HG03196 (cell line): ENCODE data around the gene SH3RF3.

Experiments
- ATAC-seq: cut with Tn5 transposase; IDR thresholded peaks from one replicate; pipeline ENCODE4 v1.9.1; 2021; ENCODE audit not compliant: unreplicated experiment

SH3RF3 gene

DNA sequence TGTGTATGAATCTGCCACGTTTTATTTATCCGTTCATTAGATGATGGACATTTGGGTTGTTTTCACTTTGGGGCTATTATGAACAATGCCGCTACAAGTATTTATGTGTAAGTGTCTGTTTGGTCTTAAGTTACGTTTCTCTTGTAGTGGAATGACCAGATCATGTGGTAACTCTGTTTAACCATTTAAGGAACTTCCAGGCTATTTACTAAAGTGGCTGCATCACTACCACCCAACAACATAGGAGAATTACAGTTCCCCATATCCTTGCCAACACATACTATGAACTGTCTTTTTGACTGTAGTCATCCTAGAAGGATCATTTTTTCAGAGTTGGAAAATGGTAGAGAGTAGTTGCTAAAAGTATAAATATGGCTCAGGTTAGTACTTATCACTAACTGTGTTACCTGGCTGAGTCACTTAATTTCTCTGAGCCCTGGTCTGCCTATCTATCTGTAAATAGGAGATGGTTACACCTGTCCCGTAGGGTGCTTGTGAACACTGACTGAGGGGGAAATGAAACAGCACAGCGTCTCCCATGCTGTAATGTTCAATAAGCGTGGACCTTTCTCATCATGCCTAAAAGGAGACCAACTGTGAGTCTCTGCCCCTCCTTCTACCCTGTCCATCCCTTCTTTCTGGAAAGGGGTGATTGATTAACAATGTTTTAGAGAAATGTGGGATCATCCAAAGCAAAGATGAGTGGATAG lies 103.1 kb downstream of the SH3RF3 start:
- ATAC-seq, result no peak

DNA sequence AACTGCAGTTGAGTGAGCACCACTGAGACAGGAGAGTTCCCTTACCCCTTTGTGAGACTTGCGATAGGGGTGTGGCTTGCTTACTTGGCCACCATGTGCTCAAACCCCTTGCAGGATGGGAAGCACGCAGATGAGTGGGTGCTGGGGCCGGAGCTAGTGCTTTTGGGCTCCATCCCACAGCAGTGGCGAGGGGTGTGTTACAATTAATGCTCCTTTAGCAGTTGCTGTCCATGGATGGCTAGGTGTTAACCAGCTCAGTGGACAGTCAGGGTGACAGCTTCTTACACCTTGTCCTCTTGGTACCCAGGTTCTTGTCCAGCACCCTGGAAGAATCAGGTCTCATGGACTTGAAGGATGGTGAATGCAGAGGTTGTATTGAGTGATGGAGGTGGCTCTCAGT lies 103.9 kb downstream of the SH3RF3 start:
- ATAC-seq, result no peak

DNA sequence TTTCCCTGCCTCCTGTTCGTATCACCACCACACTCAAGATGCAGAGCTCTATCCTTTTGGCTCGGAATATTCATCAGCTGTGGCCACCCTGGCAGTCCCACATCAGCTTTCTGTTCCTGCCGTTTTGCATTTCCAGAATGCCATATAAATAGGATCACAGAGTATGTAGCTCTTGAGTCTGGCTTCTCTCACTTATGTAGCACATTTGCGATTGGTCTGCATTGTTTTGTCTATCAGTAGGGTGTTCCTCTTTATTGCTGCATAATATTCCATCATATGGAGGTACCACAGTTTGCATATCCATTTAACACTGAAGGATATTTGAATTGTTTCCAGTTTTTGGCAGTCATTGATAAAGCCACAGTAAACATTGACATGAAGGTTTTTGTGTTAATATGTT lies 104.6 kb downstream of the SH3RF3 start:
- no peak for ATAC-seq

DNA sequence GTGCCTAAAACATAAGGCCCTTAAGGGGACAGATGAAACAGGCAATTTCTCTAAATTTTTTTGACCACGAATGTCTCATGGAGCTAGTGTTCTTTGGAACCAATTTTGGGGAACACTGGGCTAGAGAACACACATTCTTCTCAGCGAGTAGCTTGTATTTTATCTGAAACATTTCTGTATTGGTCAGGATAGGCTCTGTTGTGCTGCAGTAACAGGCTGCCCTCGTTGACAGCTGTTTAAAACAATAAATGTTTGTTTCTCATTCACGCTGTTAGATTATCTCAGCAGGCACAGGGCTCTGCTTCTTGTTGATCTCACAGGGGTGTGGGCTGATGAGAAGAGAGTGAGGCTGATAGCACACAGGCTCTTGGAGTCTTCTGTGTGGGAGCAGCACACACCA lies 105.3 kb downstream of the SH3RF3 start:
- no peak for ATAC-seq

DNA sequence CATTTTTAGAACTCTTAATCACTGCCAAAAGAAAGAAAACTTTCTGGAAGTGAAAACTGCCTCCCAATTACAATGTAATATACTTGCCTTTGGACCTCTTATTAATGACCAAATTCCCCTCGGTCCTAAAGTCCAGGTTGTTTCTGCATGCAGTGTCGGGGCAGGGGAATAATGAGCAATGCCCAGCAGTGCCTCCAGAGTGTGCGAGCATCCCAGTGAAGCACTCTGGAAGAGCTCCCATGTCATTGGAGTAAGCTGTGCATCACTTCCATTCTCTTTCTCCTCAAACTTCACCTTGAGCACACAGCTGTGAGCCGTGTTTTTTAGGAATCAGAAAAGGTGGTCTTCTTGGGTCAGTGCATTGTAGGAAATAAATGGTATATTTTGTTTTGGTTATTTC lies 107.1 kb downstream of the SH3RF3 start:
- ATAC-seq, result no peak

DNA sequence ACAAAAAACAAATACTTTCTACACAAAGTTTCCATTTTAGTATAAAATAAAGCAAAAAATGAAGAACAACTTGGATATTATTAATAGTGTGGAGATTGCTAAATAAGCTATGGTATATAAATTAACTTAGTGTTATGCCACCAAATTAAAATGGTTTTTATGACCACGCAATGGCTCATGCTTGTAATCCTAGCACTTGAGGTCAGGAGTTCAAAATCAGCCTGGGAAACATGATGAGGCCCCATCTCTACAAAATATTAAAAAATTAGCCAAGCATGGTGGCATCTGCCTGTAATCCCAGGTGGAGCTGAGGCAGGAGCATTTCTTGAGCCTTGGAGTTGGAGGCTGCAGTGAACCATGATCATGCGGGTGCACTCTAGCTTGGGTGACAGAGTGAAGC lies 108.8 kb downstream of the SH3RF3 start:
- no peak for ATAC-seq

DNA sequence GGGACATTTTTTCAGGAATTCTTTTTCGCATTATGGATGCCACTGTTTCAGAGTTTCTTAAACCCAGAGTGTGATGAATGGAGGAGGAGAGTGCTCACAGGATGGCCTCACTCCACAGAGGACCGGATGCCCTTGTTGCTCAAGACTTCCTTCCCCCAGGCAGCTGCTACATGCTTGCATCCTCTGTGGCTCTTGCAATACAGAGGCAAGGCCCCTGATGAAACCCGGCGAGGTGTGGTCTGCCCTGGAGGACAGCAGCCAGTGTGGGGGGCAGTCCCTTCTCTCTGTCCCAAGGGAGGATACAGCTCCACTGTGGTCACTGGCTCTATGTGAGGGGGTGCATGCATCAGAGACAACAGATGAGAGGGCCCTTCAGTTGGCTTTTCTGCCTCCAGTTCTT lies 109.6 kb downstream of the SH3RF3 start:
- ATAC-seq, result peak; percentile 95

DNA sequence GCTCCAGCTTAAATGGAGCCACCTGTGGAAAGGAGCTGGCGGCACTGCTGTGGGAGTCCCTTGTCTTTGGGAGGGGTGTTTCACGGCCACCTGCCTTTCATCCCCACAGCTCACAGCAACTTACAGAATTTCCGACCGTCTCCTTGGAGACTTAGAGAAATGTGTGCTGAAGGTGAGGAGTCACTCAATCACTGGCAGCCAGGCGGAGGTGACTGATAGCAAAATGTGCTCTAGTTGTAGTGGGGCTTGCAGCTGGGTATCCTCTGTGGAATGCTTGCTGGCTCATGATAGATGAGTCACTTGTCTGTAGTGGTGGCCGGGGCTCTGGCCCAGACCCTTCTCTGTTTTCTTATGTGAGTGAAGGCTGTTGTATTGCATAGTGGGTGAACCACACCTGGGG lies 110.7 kb downstream of the SH3RF3 start:
- no peak for ATAC-seq

DNA sequence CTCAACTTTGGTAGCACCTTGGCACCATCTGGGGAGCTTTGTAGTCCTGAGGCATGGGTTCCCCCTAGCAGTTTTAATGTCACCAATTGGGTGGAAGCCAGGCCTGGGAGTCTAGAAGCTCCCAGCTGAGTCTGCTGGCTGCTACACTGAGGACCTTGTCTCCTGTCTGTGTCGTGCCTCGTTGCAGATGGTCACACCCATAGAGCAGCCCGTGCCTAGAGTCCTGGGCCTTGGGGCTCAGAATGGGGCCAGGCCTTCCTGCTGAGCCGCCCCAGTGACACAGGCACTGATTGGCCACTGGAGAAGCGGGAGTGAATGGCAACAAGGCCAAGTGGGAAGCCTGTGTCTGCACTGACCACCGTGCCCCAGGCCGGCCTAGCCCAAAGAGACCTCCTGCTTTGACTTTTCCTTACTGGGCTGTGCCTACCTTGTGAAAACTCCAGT lies 113.2 kb downstream of the SH3RF3 start:
- no peak for ATAC-seq

DNA sequence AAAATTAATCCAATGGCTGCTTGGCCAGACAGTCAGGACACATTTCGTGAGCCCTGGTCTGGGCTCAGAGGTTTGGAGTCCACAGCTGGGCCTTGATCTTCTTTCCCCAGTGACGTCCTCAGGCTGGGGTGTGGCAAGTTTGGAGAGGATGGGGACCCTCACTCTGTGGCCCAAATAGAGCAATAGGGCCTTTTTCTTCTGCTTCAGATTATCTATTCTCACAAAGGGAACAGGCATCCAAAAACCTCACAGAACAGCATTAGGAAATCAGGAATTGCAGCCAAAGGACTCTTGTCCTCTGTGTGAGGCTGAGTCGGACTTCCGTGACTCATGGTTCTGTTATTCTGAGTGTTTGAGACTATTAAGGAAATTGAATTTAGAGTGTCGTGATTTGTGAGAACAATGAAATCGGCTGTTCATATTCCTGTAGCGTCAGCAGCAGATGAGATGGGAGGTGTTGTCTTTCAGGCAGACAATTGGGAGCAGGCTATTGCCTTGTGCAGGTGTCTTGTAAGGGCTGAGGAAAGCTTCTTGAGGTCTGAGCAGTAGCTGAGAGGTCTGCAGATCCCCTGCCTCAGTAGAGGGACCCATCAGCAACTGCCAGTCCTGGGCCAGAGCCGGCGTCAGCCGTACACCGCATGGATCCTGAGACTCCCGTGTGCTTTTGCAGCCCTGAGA lies 113.8 kb downstream of the SH3RF3 start:
- no peak for ATAC-seq

DNA sequence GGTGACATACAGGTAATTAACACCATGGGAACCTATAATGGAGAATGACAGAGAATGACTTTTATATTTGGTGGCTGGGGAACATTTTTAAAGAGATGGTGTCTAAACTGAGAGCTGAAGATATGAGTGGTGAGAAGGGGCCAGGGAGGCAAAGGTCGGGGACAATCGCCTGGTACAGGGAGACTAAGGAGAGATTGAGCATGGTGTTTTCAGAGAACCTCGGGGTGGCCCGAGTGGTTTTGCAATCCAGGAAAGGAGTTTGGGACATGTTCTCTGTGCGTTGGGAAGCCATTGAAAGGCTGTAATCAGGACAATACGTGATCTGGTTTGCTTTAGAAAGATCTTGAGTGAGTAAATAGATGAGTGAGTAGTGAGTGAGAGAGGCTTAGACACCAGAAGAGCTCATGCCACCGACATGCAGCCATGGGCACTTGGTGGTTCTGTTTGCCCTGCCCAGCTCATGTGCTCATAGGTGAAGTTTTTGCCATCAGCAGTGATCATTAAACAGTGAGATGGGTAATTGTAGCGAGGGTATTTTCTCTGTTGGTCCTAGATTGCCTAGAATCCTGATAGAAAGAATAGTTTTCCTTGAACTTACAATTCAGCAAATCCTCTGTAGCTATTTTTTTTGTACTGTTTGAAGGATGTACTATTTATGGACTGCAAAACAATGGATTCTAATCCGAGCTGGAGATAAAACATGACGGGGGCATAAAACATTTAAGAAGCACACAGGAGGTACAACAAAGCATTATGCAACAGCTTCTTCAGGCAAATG lies 114.7 kb downstream of the SH3RF3 start:
- no peak for ATAC-seq

DNA sequence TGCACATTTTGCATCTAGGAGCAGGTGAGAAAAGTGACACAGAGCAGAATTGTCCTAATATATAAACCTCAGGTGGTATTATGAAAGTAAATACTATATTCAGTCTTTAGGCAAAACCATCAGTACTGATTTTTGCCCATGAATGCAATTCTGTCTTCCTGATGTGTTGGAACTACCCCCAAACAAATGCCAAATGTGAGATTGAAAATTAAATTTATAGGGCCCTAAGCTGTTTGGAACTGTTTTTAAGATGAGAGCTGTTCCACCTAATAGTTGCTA lies 115.2 kb downstream of the SH3RF3 start:
- no peak for ATAC-seq

DNA sequence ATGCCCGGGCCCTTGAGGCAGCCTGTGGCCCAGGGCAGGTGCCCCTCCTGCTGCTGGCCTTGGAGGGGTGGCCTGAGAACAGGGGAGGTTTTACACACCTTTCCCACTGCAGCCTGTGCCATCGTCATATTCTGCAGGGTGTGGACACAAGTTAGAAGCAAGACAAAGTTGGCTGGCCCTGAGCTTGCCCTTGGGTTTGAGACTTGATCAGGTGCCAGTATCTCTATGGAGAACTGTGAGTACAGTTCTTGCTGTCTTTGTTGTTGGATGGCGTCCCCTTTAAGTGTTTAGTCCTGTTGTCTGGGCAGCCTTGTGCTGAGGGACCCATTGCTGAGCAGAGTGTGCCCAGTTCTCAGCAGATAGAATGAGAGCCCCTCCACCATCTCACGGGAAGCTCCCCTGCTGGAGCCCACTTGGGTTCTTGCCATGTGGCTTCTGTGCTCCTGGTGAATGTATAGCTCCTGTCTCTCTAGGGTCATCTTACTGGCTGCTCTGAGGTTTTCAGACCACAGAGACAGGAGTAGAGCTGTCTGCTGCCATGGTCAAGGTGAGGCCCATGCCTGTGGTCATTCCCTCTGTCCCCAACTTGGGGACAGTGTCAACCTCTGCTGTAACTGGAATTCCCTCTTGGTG lies 115.9 kb downstream of the SH3RF3 start:
- ATAC-seq, result no peak

DNA sequence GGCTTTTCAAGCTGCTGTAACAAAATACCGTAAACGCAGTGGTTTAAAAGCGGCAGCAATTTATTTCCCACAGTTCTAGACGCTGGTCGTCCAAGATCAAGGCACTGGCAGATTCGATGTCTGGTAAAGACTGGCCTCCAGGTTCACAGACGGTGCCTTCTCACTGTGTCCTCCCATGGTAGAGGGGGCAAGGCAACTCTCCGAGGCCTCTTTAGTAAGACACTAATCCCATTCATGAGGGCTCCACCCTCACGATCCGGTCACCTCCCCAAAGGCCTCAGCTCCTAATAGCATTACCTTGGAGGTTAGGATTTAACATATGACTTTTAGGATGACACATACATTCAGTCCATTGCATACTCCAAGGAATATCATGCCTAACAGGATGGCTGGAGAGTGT lies 117.2 kb downstream of the SH3RF3 start:
- no peak for ATAC-seq

DNA sequence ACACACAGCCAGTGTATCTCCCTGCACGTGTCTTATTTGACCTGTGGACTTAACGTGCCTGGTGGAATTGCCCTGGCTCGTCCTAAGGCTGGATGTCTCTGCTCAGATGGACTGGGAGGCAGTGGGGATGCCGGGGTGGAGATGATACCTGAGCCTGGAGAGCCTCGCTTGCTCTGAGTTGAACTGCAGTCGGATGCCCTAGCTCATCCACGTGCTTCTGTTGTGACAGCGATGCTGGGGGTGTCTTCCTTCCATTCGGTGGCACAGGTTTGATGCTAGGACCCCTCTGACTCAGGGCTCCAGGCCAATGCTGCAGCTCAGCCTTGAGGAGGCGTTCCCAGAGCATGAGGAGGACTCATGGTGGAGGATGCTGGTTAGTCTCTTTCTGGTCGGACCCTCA lies 117.6 kb downstream of the SH3RF3 start:
- ATAC-seq, result no peak

DNA sequence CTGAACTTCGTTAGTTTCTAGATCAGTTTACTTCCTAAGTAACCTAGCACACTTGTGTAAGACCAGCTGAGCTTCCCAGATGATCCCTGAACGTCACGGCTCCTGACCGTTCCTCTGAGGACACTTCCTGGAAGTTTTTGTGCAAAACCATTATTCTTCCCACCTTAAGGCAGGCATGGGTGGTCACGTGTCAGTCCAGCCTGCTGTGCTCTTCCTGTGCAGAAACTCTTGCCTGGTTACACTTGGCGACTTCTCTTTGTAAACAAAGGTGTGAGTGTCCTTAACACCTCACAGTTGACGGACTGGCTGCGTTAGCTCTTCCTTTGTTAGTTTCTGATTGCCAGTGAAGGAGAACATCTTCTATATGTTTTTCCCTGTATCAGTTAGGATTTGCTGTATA lies 118.3 kb downstream of the SH3RF3 start:
- ATAC-seq, result no peak

DNA sequence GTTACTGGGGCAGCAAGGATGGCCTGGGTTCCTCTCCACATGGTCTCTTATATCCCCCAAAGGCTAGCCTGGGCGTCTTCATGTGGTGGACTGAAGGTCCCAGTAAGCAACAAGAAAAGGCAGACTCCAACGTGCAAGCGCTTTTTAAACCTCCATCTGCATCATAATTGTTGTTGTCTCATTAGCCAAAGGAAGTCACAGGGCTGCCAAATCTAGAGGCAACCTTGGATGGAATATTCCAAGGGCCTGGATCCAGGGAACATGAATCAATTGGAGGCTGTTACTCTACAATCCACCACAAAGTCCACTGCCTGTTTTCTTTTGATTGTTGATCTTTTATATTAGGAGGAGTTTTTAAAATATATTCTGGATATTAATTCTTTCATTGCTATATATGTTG lies 118.8 kb downstream of the SH3RF3 start:
- no peak for ATAC-seq

DNA sequence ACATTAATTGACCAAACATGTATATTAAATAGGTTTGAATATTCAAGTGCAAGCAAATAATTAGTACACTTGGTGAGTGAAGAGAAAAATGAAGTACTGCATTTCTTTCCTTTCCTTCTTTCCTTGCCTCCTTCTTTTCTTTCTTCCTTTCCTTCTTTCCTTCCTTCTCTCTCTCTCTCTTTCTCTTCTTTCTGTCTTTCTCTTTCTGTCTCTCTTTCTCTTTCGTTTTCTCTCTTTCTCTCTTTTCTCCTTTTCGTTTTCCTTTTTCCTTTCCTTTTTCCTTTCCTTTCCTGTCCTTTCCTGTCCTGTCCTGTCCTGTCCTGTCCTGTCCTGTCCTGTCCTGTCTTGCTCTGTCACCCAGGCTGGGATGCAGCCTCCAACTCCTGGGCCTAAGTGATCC lies 119.6 kb downstream of the SH3RF3 start:
- no peak for ATAC-seq

DNA sequence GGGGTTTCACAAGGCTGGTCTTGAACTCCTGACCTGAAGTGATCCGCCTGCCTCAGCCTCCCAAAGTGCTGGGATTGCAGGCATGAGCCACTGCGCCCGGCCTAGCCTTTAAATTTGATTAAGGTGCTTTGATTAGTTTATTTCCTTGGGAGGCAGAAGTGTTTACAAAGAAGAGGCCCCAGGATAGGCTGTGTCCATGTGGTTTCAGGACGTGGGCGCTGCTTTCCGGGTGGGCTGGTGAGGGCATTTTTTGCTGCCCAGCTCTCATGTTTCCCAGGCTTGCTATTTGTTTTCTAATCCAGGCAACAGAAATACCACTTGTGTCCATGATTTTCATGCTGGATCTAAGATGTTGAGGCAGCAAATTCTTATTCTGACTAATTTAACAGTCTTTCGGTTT lies 124.2 kb downstream of the SH3RF3 start:
- no peak for ATAC-seq

DNA sequence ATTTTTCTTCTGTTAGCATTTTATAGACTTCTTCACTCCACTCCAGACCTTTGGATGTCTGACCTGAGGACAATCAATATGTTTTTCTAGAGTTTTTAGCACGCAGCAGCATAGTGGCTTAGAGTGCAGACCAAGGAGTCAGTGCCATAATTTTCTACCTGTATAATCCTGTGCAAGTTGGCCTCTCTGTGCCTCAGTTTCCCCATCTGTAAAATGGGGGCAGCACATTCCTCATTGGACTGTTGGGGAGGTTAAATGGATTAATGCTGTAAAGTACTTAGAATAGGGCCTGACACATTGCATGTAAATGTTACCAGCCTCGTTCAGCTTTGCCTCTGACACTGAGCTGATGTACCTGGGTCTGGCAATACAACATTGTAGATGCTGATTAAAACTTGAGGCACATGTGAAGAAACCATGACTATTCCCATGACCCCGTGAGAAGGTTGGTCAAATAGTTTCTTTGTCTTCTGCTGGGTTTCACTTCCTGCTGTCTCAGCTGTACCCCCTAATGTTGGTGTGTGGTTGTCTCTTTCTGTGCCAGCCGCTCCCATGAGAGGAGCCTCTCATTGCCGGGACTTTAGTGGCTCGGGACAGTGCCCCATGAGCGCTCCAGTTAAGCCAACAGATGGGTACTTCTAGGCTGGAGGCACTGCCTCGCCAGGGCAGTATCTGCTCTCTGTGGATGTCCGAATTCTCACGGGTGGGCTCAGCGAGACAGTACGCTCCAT lies 125.3 kb downstream of the SH3RF3 start:
- ATAC-seq, result peak; percentile 75

DNA sequence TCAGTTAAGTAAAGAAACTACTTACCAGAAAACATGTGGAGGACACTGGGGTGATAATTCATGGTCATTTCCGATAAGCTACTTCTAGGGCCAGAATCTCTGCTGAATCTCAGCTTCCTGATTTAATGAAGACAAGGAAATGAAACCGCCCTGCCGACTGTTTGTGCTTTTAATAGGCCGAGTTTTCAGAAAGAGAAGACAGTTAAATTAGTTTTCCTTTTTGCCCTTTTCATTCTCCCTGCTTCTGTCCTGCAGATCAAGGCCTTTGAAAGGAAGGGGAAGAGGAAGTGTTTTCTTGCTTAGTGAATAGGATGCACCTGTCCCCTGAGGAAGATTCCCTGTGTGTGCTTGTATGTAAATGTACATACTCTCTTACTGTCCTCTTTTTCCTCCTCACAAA lies 126.6 kb downstream of the SH3RF3 start:
- ATAC-seq, result no peak
